NK-92 treated with Interleukin-12 subunit alpha and Interleukin-12 subunit beta, amount 100 ng/mL, for 24 hours (cell line): ENCODE results near the gene CABP2.
"Not testable (repeated sequence)": the region's sequence is repeated elsewhere in the genome, so short reads cannot be mapped to it uniquely, and the experiment has no call there.

ENCODE experiments used
- DNase-seq: peaks from one replicate; lab custom pipeline; 2025; lab: John Stamatoyannopoulos, UW

The CABP2 gene

DNA sequence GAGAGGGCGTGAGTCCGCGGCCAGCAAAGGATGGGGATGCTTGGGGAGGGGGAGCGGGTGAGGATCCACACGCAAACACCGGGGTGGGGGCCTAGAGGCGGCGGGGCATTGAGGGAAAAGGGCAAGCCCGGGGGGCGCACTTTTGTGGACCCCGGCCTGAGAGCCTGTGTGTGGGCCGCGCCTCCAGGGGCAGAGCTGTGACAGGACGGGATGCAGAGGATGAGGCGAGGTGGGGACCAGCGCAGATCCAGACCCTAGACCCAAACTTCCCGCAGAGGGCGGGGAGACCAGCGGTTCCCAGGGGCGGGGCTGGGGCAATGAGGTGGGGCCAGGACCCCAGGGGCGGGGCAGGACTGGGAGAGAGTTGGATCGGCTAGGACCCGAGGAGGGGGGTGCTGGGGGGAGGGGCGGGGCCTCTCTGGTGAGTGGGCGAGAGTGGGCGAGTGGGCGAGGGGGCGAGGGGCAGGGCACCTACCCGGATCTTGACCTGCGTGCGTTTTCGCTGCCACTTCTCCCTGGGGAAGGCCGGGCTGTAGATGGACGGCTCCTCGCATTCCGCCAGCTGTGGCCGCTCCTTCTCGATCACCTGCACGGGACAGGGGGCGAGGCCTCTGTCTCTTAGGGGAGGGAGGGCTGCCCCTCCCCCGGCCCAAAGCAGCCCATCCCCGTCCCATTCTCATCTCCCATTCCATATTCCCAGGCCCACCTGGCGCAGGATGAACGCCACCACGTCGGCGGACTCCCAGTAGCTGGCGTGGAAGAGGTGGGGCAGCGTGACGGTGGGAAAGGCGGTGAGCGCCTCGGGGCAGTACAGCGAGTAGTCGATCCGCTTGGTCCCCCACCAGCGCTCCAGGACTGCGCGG is 28.6 kb downstream of the CABP2 start:
- no peak for DNase-seq

DNA sequence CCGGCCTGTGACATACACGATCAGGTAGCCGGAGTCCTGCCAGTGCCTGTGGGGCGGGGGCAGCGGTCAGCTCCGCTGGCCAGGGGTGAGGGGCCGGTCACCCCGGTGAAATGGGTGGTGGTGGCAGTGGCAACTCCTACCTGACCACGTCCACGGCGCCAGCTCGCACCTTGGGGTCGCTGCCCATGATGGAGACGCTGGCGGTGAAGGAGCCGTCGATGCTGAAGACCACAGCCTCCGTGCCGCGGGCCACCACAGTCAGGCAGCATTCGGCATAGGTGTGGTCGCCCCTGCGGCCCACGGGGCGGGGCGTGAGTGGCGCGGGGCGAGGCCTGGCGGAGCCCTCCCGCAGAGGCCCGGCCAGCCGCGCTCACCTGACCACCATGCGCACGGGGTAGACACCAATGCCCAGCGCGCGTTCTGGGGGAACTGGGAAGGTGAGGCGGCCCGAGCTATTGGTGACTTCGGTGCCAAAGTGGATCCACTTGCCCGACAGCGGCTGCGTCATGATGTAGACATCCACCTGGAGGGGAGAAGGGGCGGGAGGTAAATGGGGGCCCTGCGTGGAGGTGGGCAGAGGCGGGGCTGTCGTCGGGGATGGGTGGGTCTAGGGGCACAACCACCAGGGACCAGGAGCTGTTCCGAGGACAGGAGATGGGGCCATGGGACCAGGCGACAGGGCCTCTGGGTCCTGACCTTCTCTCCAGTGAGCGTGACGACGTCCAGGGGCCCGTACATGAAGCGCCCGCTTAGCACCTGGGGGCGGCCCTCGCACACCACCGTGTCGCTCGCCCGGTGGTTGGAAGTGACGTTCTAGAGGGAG is 29.5 kb downstream of the CABP2 start:
- no peak for DNase-seq

DNA sequence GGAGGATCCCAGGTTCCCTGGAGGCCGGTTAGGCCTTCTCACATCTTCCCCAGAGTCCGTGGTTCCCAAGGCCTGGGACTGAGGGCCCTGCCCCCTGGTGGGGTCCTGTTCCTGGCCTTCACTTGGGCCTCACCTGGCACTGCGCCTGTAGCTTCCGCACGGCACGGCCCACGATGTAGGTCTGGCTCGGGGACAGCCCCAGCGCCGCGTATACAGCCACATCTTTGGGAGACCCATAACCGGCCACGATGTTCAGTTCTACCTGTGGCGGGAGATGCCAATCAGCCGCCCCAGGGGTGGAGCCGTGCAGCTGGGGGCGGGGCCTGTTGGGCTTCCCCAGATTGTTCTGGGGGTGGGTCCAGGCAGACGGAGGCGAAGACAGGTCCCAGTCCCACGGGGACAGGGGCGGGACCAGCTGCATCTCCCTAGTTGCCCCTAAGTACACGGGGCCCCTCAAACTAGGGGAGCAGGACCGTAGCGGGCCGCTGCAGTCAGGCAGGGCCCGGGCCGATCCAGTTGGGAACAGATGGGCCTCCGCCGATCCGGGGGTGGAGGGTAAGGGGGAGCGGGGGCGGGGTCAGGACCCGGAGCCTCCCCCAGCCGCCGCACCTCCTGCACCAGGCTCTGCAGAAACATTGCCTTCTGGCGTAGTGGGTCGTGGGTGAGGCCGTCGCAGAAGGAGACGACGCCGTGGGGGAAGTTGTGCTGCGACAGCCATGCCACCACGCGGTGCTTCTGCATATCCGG is 30.3 kb downstream of the CABP2 start:
- DNase-seq: no peak

DNA sequence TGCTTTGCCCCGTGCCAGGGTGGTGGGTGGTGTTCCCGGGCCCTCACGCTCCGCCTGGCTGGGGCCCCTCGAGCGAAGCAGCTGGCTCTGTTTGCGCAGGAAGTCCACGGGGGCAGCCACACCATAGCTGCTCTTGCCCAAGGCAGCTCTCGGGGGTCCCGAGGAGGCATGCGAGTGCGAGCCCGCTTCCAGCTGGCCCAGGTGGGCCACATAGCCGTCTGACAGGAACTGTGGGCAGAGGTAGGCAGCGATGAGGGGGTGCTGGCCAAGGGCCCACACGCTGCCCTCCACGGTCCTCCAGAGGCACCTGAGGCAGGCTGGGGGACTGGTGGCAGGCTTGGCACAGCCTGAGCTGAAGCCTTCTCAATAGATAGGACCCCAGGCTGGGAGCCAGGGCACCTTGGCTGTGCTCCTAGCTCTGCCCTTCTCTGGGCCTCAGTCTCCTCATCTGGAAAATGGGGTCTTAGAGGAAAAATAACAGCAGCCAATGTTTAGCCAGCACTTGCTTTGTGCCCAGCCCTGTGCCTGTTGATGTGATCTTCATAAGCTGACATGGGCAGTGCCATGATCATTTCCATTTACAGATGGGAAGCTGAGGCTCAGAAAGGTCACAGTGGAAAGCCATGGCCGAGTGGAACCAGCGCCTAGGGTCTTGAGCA is 31.0 kb downstream of the CABP2 start:
- DNase-seq: no peak

DNA sequence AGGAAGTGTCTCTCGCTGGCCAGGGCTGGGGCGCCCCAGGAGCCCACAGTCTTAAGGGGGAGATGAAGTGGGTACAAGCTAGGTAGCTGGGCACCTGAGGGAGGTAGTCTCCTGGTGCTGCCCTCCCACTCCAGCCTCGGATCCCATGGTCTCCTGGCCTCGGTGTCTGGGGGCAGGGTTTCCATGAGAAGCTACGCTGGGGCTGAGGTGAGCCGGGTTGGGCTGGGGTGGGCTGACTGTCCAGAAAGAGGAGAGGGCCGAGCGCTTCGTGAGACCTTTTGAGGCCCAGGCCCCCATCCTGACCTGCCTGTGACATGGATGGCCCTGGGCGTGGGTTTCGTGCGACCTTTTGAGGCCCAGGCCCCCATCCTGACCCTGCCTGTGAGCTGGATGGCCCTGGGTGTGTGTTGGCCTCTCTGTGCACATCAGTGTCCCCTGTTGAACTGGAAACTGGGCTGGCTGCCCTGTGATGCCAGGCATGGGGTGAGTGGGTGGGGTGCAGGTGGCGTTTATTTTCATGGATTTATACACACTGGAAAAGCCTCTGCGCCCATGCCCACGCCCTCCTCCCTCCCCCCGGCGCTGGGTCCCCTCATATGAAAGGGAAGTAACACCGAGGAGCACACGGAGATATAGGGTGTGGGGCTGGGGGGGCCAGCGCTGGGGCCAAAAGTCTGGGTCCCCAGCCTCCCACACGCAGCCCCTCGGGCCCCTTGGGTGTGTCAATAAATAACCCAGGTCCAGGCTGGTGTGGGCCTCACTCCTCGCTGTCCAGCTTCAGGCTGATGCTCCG is 31.8 kb downstream of the CABP2 start:
- DNase-seq: no peak

DNA sequence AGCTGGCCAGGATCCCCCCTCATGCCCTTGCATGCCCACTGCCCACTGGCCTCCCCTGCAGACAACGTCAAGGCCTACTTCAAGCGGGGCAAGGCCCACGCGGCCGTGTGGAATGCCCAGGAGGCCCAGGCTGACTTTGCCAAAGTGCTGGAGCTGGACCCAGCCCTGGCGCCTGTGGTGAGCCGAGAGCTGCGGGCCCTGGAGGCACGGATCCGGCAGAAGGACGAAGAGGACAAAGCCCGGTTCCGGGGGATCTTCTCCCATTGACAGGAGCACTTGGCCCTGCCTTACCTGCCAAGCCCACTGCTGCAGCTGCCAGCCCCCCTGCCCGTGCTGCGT is 32.5 kb downstream of the CABP2 start:
- no peak for DNase-seq

DNA sequence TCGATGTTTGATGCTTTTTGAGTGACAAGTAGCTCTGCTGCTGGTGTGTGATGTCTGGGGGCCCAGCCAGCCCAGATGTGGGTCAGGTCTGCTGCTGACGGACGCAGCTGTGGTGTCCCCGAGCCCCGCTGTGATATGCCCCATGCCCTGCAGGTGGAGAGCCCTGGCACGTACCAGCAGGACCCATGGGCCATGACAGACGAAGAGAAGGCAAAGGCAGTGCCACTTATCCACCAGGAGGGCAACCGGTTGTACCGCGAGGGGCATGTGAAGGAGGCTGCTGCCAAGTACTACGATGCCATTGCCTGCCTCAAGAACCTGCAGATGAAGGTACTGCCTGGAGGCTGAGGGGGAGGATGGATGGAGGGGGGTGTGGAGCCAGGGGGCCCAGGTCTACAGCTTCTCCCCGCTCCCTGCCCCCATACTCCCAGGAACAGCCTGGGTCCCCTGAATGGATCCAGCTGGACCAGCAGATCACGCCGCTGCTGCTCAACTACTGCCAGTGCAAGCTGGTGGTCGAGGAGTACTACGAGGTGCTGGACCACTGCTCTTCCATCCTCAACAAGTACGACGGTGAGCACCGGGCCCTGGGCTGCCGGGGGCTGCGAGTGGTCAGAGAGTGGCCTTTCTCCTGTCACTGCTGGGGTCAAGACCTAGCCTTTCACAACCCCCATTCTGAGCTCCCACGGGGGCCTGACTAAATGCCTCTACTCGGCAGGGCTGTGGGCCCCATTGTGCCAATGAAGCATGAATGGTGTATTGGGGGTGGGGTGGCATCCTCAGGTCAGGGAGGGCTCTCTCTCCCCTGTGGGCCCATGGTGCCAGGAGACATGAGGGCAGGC is 33.1 kb downstream of the CABP2 start:
- DNase-seq: no peak

DNA sequence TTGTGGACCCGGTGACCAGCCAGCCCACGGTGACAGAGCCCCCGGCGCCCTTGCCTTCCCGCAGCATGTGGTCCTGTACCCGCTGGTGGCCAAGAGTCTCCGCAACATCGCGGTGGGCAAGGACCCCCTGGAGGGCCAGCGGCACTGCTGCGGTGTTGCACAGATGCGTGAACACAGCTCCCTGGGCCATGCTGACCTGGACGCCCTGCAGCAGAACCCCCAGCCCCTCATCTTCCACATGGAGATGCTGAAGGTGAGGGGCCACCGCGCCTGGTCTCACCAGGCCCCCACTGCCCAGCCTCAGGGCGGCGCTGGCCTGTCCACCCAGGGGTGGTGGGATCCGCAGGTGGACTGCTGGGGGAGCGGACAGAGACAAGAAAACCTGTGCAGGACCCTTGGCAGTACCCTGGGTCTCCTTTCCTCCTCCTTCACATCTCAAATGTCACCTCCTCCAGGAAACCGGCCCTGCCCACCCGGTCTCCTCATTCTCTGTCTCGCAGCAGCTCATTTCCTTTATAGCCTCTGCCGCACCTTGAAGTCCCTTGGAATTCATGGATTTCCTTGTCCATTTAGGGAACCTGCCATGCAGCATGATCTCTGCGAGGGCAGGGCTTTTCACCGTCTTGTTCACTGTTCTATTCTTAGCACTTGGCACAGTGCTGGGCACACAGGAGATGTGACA is 33.9 kb downstream of the CABP2 start:
- no peak for DNase-seq

DNA sequence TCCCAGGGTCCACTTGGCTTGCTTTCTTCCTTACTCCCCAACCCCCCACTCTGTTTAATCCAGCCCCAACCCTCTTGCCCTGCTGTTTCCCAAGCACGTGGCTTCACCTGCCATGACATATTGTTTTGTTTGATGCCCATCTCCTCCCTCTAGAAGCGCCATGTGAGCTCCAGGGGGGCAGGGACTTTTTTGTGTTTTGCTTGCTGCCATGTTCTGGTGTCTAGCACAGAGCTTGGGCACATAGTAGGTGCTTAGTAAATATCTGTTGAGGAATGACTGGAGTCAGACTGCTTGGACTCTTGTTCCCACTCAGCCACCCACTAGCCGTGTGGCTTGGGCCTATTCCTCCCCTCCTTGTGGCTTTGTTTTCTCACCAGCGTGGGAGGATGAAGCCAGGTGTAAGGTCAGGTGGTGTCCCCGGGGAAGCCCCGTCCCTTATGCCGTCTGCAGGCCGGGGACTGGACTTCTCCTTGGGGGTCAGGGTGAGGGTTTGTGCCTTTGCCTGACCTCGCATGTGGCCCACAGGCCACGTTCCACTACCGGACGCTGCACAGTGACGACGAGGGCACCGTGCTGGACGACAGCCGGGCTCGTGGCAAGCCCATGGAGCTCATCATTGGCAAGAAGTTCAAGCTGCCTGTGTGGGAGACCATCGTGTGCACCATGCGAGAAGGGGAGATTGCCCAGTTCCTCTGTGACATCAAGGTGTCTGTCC is 36.6 kb downstream of the CABP2 start:
- no peak for DNase-seq

DNA sequence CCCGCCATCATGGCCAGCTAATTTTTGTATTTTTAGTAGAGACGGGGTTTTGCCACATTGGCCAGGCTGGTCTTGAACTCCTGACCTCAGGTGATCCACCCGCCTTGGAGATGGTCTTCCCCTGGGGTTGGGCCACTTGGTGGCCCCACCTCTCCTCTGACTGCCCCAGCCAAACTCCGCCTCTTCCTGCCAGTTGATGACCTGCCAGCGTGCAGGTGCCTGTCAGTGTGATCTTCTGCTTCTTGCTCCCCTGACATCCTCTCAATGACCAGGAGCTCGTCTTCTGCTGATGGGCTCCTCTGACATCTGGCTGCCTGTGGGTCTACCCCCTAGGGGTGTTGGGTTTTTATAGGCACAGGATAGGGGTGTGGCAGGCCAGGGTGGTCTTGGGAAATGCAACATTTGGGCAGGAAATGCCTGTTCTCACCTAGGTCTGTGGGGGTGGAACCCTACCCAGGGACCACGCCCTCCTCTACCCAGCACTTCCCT is 37.3 kb downstream of the CABP2 start:
- DNase-seq: peak; percentile 59

DNA sequence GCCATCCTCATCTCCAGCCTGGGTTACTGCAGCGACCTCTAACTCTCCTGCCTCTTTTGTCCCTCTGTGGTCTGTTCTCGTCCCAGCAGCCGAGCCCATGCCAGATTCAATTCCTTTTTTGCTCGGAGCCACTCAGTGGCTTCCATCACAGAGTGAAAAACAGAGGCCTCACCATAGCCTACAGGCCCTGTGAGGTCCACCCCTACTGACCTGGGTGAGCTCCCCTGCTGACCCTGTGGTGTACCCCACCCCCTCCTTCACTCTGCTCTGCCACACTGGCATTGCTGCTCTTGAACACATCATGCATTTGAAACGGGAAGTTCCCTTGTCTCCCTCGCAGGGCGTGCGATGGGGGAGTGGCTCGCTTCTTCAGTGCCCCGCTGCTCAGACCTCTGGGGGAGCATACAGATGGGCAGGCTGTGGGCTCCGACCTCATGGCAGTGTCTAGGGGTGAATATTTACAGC is 38.4 kb downstream of the CABP2 start:
- DNase-seq: no peak

DNA sequence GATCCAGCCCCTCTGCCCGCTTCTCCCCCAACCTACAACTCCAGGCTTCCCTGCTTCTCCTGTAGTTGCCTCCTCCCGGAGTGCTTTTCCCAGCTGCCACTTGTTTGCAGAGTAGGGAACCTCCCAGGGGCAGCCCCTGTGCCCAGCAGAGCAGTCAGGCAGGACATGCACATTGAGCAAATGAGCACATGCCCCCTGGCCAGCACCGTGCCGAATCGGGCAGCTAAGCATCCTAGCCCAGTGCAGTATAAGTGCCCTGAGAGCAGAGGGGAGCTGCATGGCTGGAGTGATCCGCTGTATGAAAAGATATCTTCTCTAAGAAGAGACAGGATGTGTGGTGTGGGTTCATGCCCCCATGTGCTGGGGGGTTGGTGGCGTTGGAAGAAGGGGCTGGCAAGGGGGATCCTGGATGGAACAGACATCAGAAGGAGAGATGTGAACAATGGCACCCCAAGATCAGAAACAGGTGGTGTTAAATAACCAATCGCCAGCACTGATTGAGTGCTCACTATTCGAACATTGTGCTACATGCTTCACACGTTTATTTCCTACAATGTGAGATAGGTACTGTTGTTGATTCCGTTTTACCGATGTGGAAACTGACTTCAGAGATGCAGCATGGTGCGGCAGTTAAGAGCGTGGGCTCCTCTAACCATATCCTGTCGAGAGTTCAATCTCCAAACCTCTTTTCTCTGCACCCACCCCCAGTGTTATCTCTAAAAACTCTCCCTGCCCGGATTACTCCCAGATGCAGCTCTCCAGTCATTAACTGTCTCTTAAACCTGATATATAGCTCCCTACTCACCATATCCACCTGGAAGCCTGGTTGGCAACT is 39.2 kb downstream of the CABP2 start:
- DNase-seq: no peak

DNA sequence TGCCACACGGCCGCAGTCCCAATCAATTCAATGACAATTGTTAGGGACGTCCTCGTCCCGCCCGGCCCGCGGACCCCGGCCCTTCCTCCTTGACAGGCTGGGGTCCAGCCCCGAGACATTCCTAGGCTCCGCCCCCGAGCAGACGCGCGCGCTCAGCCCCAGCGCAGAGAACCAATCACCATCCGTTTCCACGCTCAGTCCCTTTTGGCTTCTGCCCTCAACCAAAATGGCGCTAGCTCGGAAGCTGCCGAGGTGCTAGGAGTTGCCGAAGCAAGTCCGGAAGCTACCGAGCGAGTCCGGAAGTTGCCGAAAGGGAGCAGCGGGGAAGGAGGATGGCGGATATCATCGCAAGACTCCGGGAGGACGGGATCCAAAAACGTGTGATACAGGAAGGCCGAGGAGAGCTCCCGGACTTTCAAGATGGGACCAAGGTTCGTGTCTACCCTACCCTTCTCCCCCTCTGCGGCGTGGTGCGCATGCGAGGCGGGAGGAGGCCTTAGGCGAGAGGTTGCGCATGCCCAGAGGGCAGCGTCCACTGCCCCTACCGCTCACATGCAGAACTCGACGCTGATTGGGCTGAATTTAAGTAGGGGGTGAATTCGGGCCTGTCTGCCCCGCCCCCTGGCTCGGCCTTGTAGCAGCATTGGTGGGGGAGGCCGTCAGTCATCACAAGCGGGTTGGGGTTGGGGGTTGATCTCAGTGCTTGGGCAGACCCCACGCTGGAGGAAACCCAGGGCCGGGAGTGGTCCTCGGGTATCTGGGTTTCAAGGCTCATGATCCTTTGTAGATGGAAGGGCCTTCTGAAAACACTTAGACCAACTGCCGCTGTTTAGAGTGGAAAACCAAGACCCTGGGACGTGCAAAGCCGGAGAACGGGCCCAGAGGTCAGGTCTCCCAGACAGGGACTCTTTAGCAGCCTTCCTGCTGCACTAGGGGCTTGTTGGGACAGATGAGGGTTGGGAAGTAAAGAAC is 40.1 kb downstream of the CABP2 start, which contains the start of gene AIP:
AIP (plus strand) TSS at position 200 of the 972 bp plus-strand sequence; CDS start at position 333, 133 bp downstream.
- peak; percentile 94 for DNase-seq

DNA sequence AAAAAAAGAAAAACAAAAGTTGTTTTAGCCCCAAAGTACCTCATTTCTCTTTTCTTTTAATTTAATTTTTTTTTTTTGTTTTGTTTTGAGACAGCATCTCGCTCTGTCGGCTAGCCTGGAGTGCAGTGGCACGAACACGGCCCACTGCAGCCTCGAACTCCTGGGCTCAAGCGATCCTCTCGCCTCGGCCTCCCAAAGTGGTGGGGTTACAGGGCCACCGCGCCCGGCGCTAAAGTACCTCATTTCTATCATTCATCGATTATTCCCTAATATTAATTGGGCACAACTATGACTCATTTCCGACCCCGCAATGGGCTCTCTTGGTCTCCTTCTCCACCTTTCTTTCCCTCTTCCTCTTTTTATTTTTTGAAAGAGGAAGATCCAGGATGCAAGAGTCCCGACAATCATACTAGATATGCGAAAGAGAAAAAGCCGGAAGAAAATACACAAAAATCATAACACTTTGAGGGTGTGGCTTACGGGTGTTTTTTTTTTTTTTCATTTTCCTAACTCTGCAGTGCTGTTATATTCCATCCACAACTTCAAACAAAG is 40.9 kb downstream of the CABP2 start:
- DNase-seq: no peak

DNA sequence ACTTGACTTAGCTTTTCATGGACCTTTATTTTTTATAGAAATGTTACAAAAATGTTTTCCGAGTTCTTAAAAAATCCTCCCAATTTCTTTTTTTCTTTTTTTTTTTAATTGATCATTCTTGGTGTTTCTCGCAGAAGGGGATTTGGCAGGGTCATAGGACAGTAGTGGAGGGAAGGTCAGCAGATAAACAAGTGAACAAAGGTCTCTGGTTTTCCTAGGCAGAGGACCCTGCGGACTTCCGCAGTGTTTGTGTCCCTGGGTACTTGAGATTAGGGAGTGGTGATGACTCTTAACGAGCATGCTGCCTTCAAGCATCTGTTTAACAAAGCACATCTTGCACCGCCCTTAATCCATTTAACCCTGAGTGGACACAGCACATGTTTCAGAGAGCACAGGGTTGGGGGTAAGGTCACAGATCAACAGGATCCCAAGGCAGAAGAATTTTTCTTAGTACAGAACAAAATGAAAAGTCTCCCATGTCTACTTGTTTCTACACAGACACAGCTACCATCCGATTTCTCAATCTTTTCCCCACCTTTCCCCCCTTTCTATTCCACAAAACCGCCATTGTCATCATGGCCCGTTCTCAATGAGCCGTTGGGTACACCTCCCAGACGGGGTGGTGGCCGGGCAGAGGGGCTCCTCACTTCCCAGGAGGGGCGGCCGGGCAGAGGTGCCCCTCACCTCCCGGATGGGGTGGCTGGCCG is 45.7 kb downstream of the CABP2 start:
- DNase-seq: not testable (repeated sequence)

DNA sequence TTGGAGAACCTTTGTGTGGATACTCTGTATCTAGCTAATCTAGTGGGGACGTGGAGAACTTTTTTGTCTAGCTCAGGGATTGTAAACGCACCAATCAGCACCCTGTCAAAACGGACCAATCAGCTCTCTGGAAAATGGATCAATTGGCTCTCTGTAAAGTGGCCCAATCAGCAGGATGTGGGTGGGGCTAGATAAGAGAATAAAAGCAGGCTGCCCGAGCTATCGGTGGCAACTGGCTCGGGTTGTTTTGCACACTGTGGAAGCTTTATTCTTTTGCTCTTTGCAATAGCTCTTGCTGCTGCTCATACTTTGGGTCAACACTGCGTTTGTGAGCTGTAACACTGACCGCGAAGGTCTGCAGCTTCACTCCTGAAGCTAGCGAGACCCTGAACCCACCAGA is 46.6 kb downstream of the CABP2 start:
- DNase-seq: not testable (repeated sequence)
